HCT116 (cell line): ENCODE results near the gene MAX. TPM values are rescaled to one million over a fixed set of nuclear protein-coding genes. Genes with fewer than 3 reads are reported as not detected.

ENCODE experiments used
- ATAC-seq: fragments of 200-7000 bp; cut with Tn5 transposase; 2 replicates; pipeline ENCODE4 v1.9.1; 2020; ENCODE audit warnings: mild to moderate bottlenecking, moderate library complexity
- BruUV-seq: library from RNA; stranded (reverse); fragments of 400-500 nt; replicated peaks from 2 replicates; lab custom pipeline; 2021; lab: Mats Ljungman, UMichigan
- CTCF ChIA-PET: fragments of 300-600 bp; sonication (Branson Sonifier 250); formaldehyde crosslinking; loops from one replicate; lab custom pipeline; 2021; ENCODE audit warnings: antibody characterized with exemption; lab: Charles Lee
- POLR2A ChIA-PET: fragments of 300-600, 350-600 bp; sonication (Branson Sonifier 250); formaldehyde crosslinking; loops from one replicate; lab custom pipeline; 2021; ENCODE audit warnings: antibody characterized with exemption; lab: Charles Lee
- RAD21 ChIA-PET, 2 experiments: fragments of 300-600 bp; sonication (Branson Sonifier 250); formaldehyde crosslinking; loops; one replicate each; lab custom pipeline; 2023; ENCODE audit warnings: low total read pairs in 2 of 2; ENCODE audit not compliant: uncharacterized antibody in 2 of 2, unreplicated experiment in 2 of 2, low non-redundant PET in 1 of 2; lab: Charles Lee
- DNase-seq: peaks from one replicate; pipeline ENCODE4 v3.0.0-alpha.2; 2010; ENCODE audit warnings: low read depth, low spot score
- H2AFZ ChIP-seq: fragments of 200-600 bp; shearing (Covaris generic), sonication (generic); 2 replicates; pipeline ENCODE4 v1.6.1; 2017; ENCODE audit warnings: low read depth, mixed run types, mixed read lengths, antibody characterized with exemption, low read length; ENCODE audit not compliant: poor library complexity, severe bottlenecking
- H3K27ac ChIP-seq: 2 replicates; pipeline ENCODE4 v1.5.1; 2012; ENCODE audit warnings: low read depth, low read length
- H3K27me3 ChIP-seq: fragments of 200-600 bp; sonication (generic); 2 replicates; pipeline ENCODE4 v1.6.1; 2016; ENCODE audit warnings: mixed run types, low read length, mixed read lengths; ENCODE audit not compliant: insufficient read depth
- H3K36me3 ChIP-seq, 2 experiments: fragments of 200-500 bp in 1 of 2; fragments of 200-600 bp in 1 of 2; sonication (Bioruptor generic) in 1 of 2; sonication (generic) in 1 of 2; 2 replicates each; pipeline versions ENCODE4 v1.5.1 to v1.6.1; 2014 to 2016; ENCODE audit warnings: low read length in 2 of 2, inconsistent platforms in 1 of 2, mixed read lengths in 1 of 2, mixed run types in 1 of 2; ENCODE audit not compliant: insufficient read depth in 2 of 2, control insufficient read depth in 1 of 2
- H3K4me1 ChIP-seq, 2 experiments: fragments of 200-600 bp in 1 of 2; sonication (generic) in 1 of 2; 2 replicates each; pipeline versions ENCODE4 v1.5.1 to v1.6.1; 2012 to 2017; ENCODE audit warnings: low read length in 2 of 2, inconsistent platforms in 1 of 2, mild to moderate bottlenecking in 1 of 2, mixed read lengths in 1 of 2, mixed run types in 1 of 2, moderate library complexity in 1 of 2; ENCODE audit not compliant: insufficient read depth in 2 of 2, control insufficient read depth in 1 of 2
- H3K4me2 ChIP-seq: fragments of 200-600 bp; sonication (generic); 2 replicates; pipeline ENCODE4 v1.6.1; 2017; ENCODE audit warnings: mixed run types, low read length, mixed read lengths
- H3K4me3 ChIP-seq, 2 experiments: fragments of 200-600 bp in 1 of 2; sonication (generic) in 1 of 2; replicated peaks in 1 of 2; 2 replicates each; pipeline ENCODE4 v1.5.1; 2011 to 2016; ENCODE audit warnings: low read length in 2 of 2, control low read depth in 1 of 2, low read depth in 1 of 2, mild to moderate bottlenecking in 1 of 2, mixed read lengths in 1 of 2, mixed run types in 1 of 2
- H3K79me2 ChIP-seq: fragments of 200-600 bp; sonication (generic); 2 replicates; pipeline ENCODE4 v1.6.1; 2017; ENCODE audit warnings: mild to moderate bottlenecking, mixed run types, low read length, moderate library complexity, mixed read lengths; ENCODE audit not compliant: insufficient read depth
- H3K9ac ChIP-seq: fragments of 200-600 bp; sonication (generic); 2 replicates; pipeline ENCODE4 v1.6.1; 2016; ENCODE audit warnings: low read length, mixed read lengths
- H3K9me2 ChIP-seq: fragments of 200-600 bp; sonication (generic), shearing (Covaris generic); 2 replicates; pipeline ENCODE4 v1.6.1; 2017; ENCODE audit warnings: mixed run types, mild to moderate bottlenecking, moderate library complexity; ENCODE audit not compliant: insufficient read depth
- H3K9me3 ChIP-seq, 2 experiments: fragments of 200-500 bp in 1 of 2; fragments of 200-600 bp in 1 of 2; sonication (Bioruptor generic) in 1 of 2; sonication (generic) in 1 of 2; 2 replicates each; pipeline ENCODE4 v1.6.1; 2014 to 2017; ENCODE audit warnings: low read length in 2 of 2, mixed read lengths in 2 of 2, inconsistent platforms in 1 of 2, low read depth in 1 of 2, mild to moderate bottlenecking in 1 of 2, mixed run types in 1 of 2, moderate library complexity in 1 of 2; ENCODE audit not compliant: control insufficient read depth in 1 of 2, insufficient read depth in 1 of 2
- H4K20me1 ChIP-seq: fragments of 200-600 bp; sonication (generic), shearing (Covaris generic); 2 replicates; pipeline ENCODE4 v1.6.1; 2017; ENCODE audit warnings: mixed run types, mild to moderate bottlenecking, moderate library complexity; ENCODE audit not compliant: insufficient read depth
- ATF3 ChIP-seq: IDR thresholded peaks from 2 replicates; pipeline ENCODE4 v1.6.1; 2012
- CEBPB ChIP-seq: IDR thresholded peaks from 2 replicates; pipeline ENCODE4 v1.6.1; 2012; ENCODE audit warnings: low read depth
- CTCF ChIP-seq, 3 experiments: fragments of 200-600 bp in 1 of 3; sonication (generic) in 1 of 3; IDR thresholded peaks in 2 of 3; conservative IDR thresholded peaks in 1 of 3; 2 replicates each; pipeline ENCODE4 v1.5.1; 2012 to 2017; ENCODE audit warnings: low read depth in 2 of 3, low read length in 2 of 3, antibody characterized with exemption in 1 of 3, borderline replicate concordance in 1 of 3, control low read depth in 1 of 3, mild to moderate bottlenecking in 1 of 3, mixed read lengths in 1 of 3, mixed run types in 1 of 3, moderate library complexity in 1 of 3; ENCODE audit not compliant: insufficient read depth in 1 of 3
- EGR1 ChIP-seq: IDR thresholded peaks from 2 replicates; pipeline ENCODE4 v1.6.1; 2012; ENCODE audit warnings: low read depth
- ELF1 ChIP-seq: IDR thresholded peaks from 2 replicates; pipeline ENCODE4 v1.6.1; 2012; ENCODE audit warnings: low read depth, borderline replicate concordance
- EZH2 ChIP-seq: fragments of 200-600 bp; sonication (generic); IDR thresholded peaks from 2 replicates; pipeline ENCODE4 v1.6.1; 2017; ENCODE audit warnings: antibody characterized with exemption, mixed run types
- JUND ChIP-seq: IDR thresholded peaks from 2 replicates; pipeline ENCODE4 v1.6.1; 2012
- MAX ChIP-seq: IDR thresholded peaks from 2 replicates; pipeline ENCODE4 v1.6.1; 2012
- POLR2A ChIP-seq: IDR thresholded peaks from 2 replicates; pipeline ENCODE4 v1.7.0; 2011; ENCODE audit warnings: borderline replicate concordance; ENCODE audit not compliant: insufficient read depth, insufficient read length; ENCODE audit errors: extremely low read depth
- REST ChIP-seq: IDR thresholded peaks from 2 replicates; pipeline ENCODE4 v1.6.1; 2012; ENCODE audit warnings: low read depth
- SIN3A ChIP-seq: IDR thresholded peaks from 2 replicates; pipeline ENCODE4 v1.6.1; 2012; ENCODE audit warnings: low read depth
- SP1 ChIP-seq: IDR thresholded peaks from 2 replicates; pipeline ENCODE4 v1.6.1; 2012; ENCODE audit warnings: low read depth
- SRF ChIP-seq: IDR thresholded peaks from 2 replicates; pipeline ENCODE4 v1.6.1; 2012; ENCODE audit warnings: low read depth
- YY1 ChIP-seq: IDR thresholded peaks from 2 replicates; pipeline ENCODE4 v1.6.1; 2011; ENCODE audit warnings: low read length, low read depth, moderate library complexity, mild to moderate bottlenecking; ENCODE audit not compliant: insufficient replicate concordance; ENCODE audit errors: extremely low read depth
- ZFX ChIP-seq: fragments of 450-650 bp; IDR thresholded peaks from 2 replicates; pipeline ENCODE4 v1.6.1; 2017
- ZNF274 ChIP-seq: fragments of 200-500 bp; sonication (Bioruptor generic); IDR thresholded peaks from 2 replicates; pipeline ENCODE4 v1.6.1; 2014; ENCODE audit warnings: mild to moderate bottlenecking, low read depth, low read length, inconsistent platforms
- intact Hi-C: fragments of 100-400 bp; cut with micrococcal nuclease; formaldehyde crosslinking; loops from 2 replicates; pipeline ENCODE4 v1.10.0; 2022
- total RNA-seq: library from RNA; stranded (reverse); gene quantifications from one replicate; pipeline ENCODE4 v1.2.1, GENCODE V29; 2021; ENCODE audit not compliant: unreplicated experiment

MAX gene
- total RNA-seq, 1 experiment from 2014 or later, result 72.6 TPM

GRCh38 chr14:65072937-65073336 lies 29.4 kb downstream of the MAX start:
- no peak for TF ChIP-seq ZFX
- no peak for TF ChIP-seq ZNF274
- no peak for TF ChIP-seq CEBPB
- TF ChIP-seq ELF1, result no peak
- TF ChIP-seq YY1, result no peak
- no peak for TF ChIP-seq CTCF (IDR thresholded peaks at IDR 0.05 in 2 of 3, conservative IDR thresholded peaks at IDR 0.05 in 1 of 3; ENCODE audit: borderline replicate concordance in 1 of 3, insufficient read depth in 1 of 3, low read depth in 2 of 3, low read length in 2 of 3)
- no peak for TF ChIP-seq JUND
- TF ChIP-seq MAX, result no peak
- POLR2A ChIA-PET, result no interaction called here
- Histone ChIP-seq H3K4me2 (no peak overlapping the region), H3K4me3 (no peak overlapping the region), H3K27ac (no peak overlapping the region), H3K27me3 (no peaks in the 10 kb centered on the region), H4K20me1 (no peaks in the 10 kb centered on the region), H3K9me2 (no peaks in the 10 kb centered on the region), H3K79me2 (no peaks in the 10 kb centered on the region), H3K4me1 (no peaks in the 10 kb centered on the region), H2AFZ (no peak overlapping the region), H3K9me3 (no peaks in the 10 kb centered on the region), H3K9ac (no peak overlapping the region), H3K36me3 (peaks cover 8 to 13% of the 10 kb centered on the region in 2 experiments; a peak in 3 of 4 replicates)
- RAD21 ChIA-PET, result no interaction called here
- intact Hi-C loops, result no loop called here
- ATAC-seq, result no peak
- no TSS peak for BruUV-seq
- CTCF ChIA-PET, result no interaction called here
- no peak for DNase-seq

GRCh38 chr14:65072256-65072655 lies 30.1 kb downstream of the MAX start:
- H3K9ac ChIP-seq, result no peak overlapping the region
- no peak for ATAC-seq
- ChIA-PET RAD21 (no interaction called here), CTCF (no interaction called here), POLR2A (no interaction called here)
- no peaks in the 10 kb centered on the region for H3K9me2 ChIP-seq
- H3K79me2 ChIP-seq, result no peaks in the 10 kb centered on the region
- H3K27ac ChIP-seq, result no peak overlapping the region
- peaks cover 3 to 8% of the 10 kb centered on the region in 2 experiments; a peak in 3 of 4 replicates for H3K36me3 ChIP-seq
- H3K4me3 ChIP-seq, result no peak overlapping the region
- no peak overlapping the region for H2AFZ ChIP-seq
- BruUV-seq, result no TSS peak
- H3K27me3 ChIP-seq, result no peaks in the 10 kb centered on the region
- no peaks in the 10 kb centered on the region for H3K9me3 ChIP-seq
- no peak for DNase-seq
- intact Hi-C loops, result no loop called here
- H3K4me2 ChIP-seq, result no peak overlapping the region
- H3K4me1 ChIP-seq, result no peaks in the 10 kb centered on the region
- H4K20me1 ChIP-seq, result no peaks in the 10 kb centered on the region
- TF ChIP-seq SRF (no peak), SIN3A (no peak), ZFX (no peak), ATF3 (no peak), REST (no peak), EZH2 (no peak), SP1 (no peak), POLR2A (no peak), EGR1 (no peak)
